A549 (cell line): ENCODE measurements around the gene GRPEL2.

Source experiments
- EP300 ChIP-seq, 2 experiments: fragments of >200 bp; sonication (Bioruptor Twin); formaldehyde crosslinking; IDR thresholded peaks; 2 replicates in 1 of 2; 3 replicates in 1 of 2; pipeline ENCODE4 v1.6.1; 2016 to 2017
- MAZ ChIP-seq: fragments of 150-350 bp; IDR thresholded peaks from 2 replicates; pipeline ENCODE4 v1.6.1; 2014; ENCODE audit warnings: antibody characterized with exemption, low read depth, low read length, borderline replicate concordance
- POLR2A ChIP-seq: IDR thresholded peaks from 2 replicates; pipeline ENCODE4 v1.6.1; 2012; ENCODE audit warnings: mild to moderate bottlenecking, low read length
- TF ChIP-seq, protein P1 (sequence below): fragments of 450-650 bp; IDR thresholded peaks from 2 replicates; pipeline ENCODE4 v1.6.1; 2014; ENCODE audit warnings: antibody characterized with exemption

DNA sequence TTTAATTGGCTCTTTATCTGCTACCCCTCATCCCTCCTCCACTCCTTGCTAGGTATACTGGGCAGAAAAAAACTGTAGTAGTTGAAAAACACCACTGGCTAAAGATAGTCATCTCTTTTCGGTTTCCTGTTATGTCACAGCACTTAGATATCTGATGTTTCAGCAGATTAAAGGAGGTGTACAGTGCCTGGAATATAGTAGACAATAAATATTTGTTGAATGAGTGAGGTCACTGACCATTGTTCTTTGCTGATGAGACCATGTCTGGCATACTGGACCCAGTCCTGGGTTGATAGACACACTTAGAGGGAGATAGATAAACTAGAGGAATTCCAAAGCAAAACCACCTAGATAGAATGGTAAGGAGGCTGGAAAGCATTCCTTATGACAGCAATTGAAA lies 3.2 kb downstream of the GRPEL2 start:
- TF ChIP-seq EP300 (IDR thresholded peaks at IDR 0.05) (no peak), MAZ (no peak), POLR2A (no peak)
- TF ChIP-seq, protein P1, sequence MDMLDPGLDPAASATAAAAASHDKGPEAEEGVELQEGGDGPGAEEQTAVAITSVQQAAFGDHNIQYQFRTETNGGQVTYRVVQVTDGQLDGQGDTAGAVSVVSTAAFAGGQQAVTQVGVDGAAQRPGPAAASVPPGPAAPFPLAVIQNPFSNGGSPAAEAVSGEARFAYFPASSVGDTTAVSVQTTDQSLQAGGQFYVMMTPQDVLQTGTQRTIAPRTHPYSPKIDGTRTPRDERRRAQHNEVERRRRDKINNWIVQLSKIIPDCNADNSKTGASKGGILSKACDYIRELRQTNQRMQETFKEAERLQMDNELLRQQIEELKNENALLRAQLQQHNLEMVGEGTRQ, result no peak
